IMR-90 (cell line): ENCODE results near the gene DHCR24. TPM values are rescaled to one million over a fixed set of nuclear protein-coding genes. Genes with fewer than 3 reads are reported as not detected.

Experiments
- ATAC-seq: fragments of 200-7000 bp; cut with Tn5 transposase; 2 replicates; pipeline ENCODE4 v1.9.1; 2020; ENCODE audit warnings: low read depth, mild to moderate bottlenecking, moderate library complexity
- BruUV-seq: library from RNA; stranded (reverse); fragments of 400-500 nt; replicated peaks from 2 replicates; lab custom pipeline; 2021; lab: Mats Ljungman, UMichigan
- CTCF ChIA-PET: fragments of 300-600 bp; formaldehyde crosslinking; extraction: SDS; loops from one replicate; lab custom pipeline; 2021; ENCODE audit warnings: antibody characterized with exemption; lab: Yijun Ruan, JAX
- POLR2A ChIA-PET: fragments of 300-600 bp; sonication (Branson Sonifier 250); formaldehyde crosslinking; loops from one replicate; lab custom pipeline; 2022; ENCODE audit warnings: antibody characterized with exemption; ENCODE audit not compliant: unreplicated experiment; lab: Charles Lee
- DNase-seq: peaks from one replicate; pipeline ENCODE4 v3.0.0; 2013
- H2AFZ ChIP-seq: replicated peaks from 2 replicates; pipeline ENCODE3; 2013; ENCODE audit warnings: low read length, mild to moderate bottlenecking; ENCODE audit not compliant: poor library complexity
- H2AK5ac ChIP-seq: 2 replicates; pipeline ENCODE4 v1.6.1; 2013; ENCODE audit warnings: low read depth, low read length, inconsistent platforms
- H2AK9ac ChIP-seq: replicated peaks from 2 replicates; pipeline ENCODE3; 2013; ENCODE audit warnings: mild to moderate bottlenecking, low read depth, low read length, moderate library complexity; ENCODE audit not compliant: poor library complexity
- H2BK120ac ChIP-seq: 2 replicates; pipeline ENCODE4 v1.6.1; 2013; ENCODE audit warnings: low read depth, low read length, inconsistent platforms
- H2BK15ac ChIP-seq: 3 replicates; pipeline ENCODE4 v1.6.1; 2013; ENCODE audit warnings: low read depth, low read length, inconsistent platforms
- H2BK20ac ChIP-seq: 2 replicates; pipeline ENCODE4 v1.6.1; 2013; ENCODE audit warnings: low read depth, mild to moderate bottlenecking, inconsistent platforms, low read length, moderate library complexity
- H2BK5ac ChIP-seq: 2 replicates; pipeline ENCODE4 v1.6.1; 2013; ENCODE audit warnings: mild to moderate bottlenecking, low read depth, low read length, inconsistent platforms; ENCODE audit not compliant: poor library complexity, severe bottlenecking
- H3K14ac ChIP-seq: replicated peaks from 2 replicates; pipeline ENCODE4 v1.6.1; 2013; ENCODE audit warnings: low read depth, low read length, inconsistent platforms
- H3K18ac ChIP-seq: 2 replicates; pipeline ENCODE4 v1.6.1; 2013; ENCODE audit warnings: low read depth, low read length, control low read depth
- H3K23ac ChIP-seq: 2 replicates; pipeline ENCODE4 v1.6.1; 2013; ENCODE audit warnings: low read depth, low read length, inconsistent platforms
- H3K27ac ChIP-seq: 2 replicates; pipeline ENCODE4 v1.5.1; 2013; ENCODE audit warnings: mild to moderate bottlenecking, control low read depth, low read length; ENCODE audit not compliant: insufficient read depth
- H3K27me3 ChIP-seq: 2 replicates; pipeline ENCODE4 v1.6.1; 2013; ENCODE audit warnings: low read length; ENCODE audit not compliant: control insufficient read depth, insufficient read depth
- H3K36me3 ChIP-seq: 2 replicates; pipeline ENCODE4 v1.6.1; 2013; ENCODE audit warnings: low read length, mixed read lengths; ENCODE audit not compliant: control insufficient read depth, insufficient read depth
- H3K4ac ChIP-seq: 2 replicates; pipeline ENCODE4 v1.6.1; 2013; ENCODE audit warnings: low read depth, low read length, inconsistent platforms
- H3K4me1 ChIP-seq: 2 replicates; pipeline ENCODE4 v1.6.1; 2013; ENCODE audit warnings: low read length, mixed read lengths; ENCODE audit not compliant: control insufficient read depth, insufficient read depth
- H3K4me2 ChIP-seq: 2 replicates; pipeline ENCODE4 v1.6.1; 2013; ENCODE audit warnings: low read depth, mild to moderate bottlenecking, control low read depth, low read length, moderate library complexity
- H3K4me3 ChIP-seq: 2 replicates; pipeline ENCODE4 v1.5.1; 2013; ENCODE audit warnings: low read depth, mild to moderate bottlenecking, control low read depth, low read length, moderate library complexity; ENCODE audit not compliant: insufficient read depth
- H3K56ac ChIP-seq: 2 replicates; pipeline ENCODE4 v1.6.1; 2013; ENCODE audit warnings: low read length, inconsistent platforms; ENCODE audit not compliant: insufficient read depth; ENCODE audit errors: extremely low read depth
- H3K79me1 ChIP-seq, 2 experiments: 2 replicates each; pipeline ENCODE4 v1.6.1; 2013; ENCODE audit warnings: low read length in 2 of 2, inconsistent platforms in 1 of 2, low read depth in 1 of 2
- H3K9ac ChIP-seq: 2 replicates; pipeline ENCODE4 v1.6.1; 2013; ENCODE audit warnings: low read depth, low read length, control low read depth
- H3K9me1 ChIP-seq: 2 replicates; pipeline ENCODE4 v1.6.1; 2013; ENCODE audit warnings: low read length, inconsistent platforms; ENCODE audit not compliant: insufficient read depth
- H3K9me3 ChIP-seq: 2 replicates; pipeline ENCODE4 v1.6.1; 2013; ENCODE audit warnings: low read length; ENCODE audit not compliant: control insufficient read depth, insufficient read depth
- H4K20me1 ChIP-seq: 2 replicates; pipeline ENCODE4 v1.6.1; 2013; ENCODE audit warnings: low read length, inconsistent platforms; ENCODE audit not compliant: insufficient read depth
- H4K5ac ChIP-seq: 2 replicates; pipeline ENCODE4 v1.6.1; 2013; ENCODE audit warnings: mild to moderate bottlenecking, low read depth, low read length, control low read depth
- H4K8ac ChIP-seq, 2 experiments: 2 replicates each; pipeline ENCODE4 v1.6.1; 2013; ENCODE audit warnings: low read depth in 2 of 2, low read length in 2 of 2, control low read depth in 1 of 2, inconsistent platforms in 1 of 2
- H4K91ac ChIP-seq: 2 replicates; pipeline ENCODE4 v1.6.1; 2013; ENCODE audit warnings: low read depth, low read length, inconsistent platforms; ENCODE audit not compliant: insufficient read depth
- BHLHE40 ChIP-seq: fragments of 150-350 bp; IDR thresholded peaks from 2 replicates; pipeline ENCODE4 v1.6.1; 2016; ENCODE audit warnings: mild to moderate bottlenecking, low read depth, low read length
- CEBPB ChIP-seq: IDR thresholded peaks from 2 replicates; pipeline ENCODE4 v1.6.1; 2012; ENCODE audit warnings: low read depth, low read length, improper control_type of control experiment
- FOS ChIP-seq: fragments of 150-350 bp; IDR thresholded peaks from 2 replicates; pipeline ENCODE4 v1.6.1; 2016; ENCODE audit warnings: low read depth, low read length
- MAFK ChIP-seq: IDR thresholded peaks from 2 replicates; pipeline ENCODE4 v1.6.1; 2012; ENCODE audit warnings: low read depth, low read length, improper control_type of control experiment
- MAZ ChIP-seq: IDR thresholded peaks from 2 replicates; pipeline ENCODE4 v1.6.1; 2012; ENCODE audit warnings: low read depth, mild to moderate bottlenecking, low read length, improper control_type of control experiment, moderate library complexity, borderline replicate concordance
- MXI1 ChIP-seq: IDR thresholded peaks from 2 replicates; pipeline ENCODE4 v1.6.1; 2012; ENCODE audit warnings: low read depth, mild to moderate bottlenecking, low read length, moderate library complexity, borderline replicate concordance
- NFE2L2 ChIP-seq: fragments of 150-350 bp; IDR thresholded peaks from 2 replicates; pipeline ENCODE4 v1.6.1; 2016; ENCODE audit warnings: low read depth, mild to moderate bottlenecking, low read length
- RAD21 ChIP-seq: IDR thresholded peaks from 2 replicates; pipeline ENCODE4 v1.6.1; 2012; ENCODE audit warnings: low read length, improper control_type of control experiment
- RCOR1 ChIP-seq: IDR thresholded peaks from 2 replicates; pipeline ENCODE4 v1.6.1; 2012; ENCODE audit warnings: mild to moderate bottlenecking, low read length, improper control_type of control experiment; ENCODE audit not compliant: insufficient replicate concordance
- RFX5 ChIP-seq: IDR thresholded peaks from 2 replicates; pipeline ENCODE4 v1.8.0; 2012; ENCODE audit warnings: low read depth, mild to moderate bottlenecking, low read length, moderate library complexity
- SMC3 ChIP-seq: fragments of 150-350 bp; IDR thresholded peaks from 2 replicates; pipeline ENCODE4 v1.6.1; 2016; ENCODE audit warnings: low read depth, mild to moderate bottlenecking, antibody characterized with exemption, low read length, moderate library complexity
- WGBS, 2 experiments: methylation state at CpG; one replicate each; pipeline versions ENCODE4 v1.1.5 to v1.1.7; 2013; ENCODE audit warnings: missing lambda C conversion rate in 2 of 2; ENCODE audit not compliant: insufficient read length in 1 of 2; ENCODE audit errors: extremely low coverage in 2 of 2; 5-methylcytosine and 5-hydroxymethylcytosine counted together
- dilution Hi-C: fragments of 300-500 bp; cut with HindIII; formaldehyde crosslinking; loops from one replicate; pipeline ENCODE4 v1.14.3; 2018; ENCODE audit warnings: low sequenced_read_pairs; ENCODE audit not compliant: unreplicated experiment
- in situ Hi-C: fragments of 300-500 bp; cut with MboI; formaldehyde crosslinking; loops from 3 replicates; pipeline ENCODE4 v1.14.3; 2019; ENCODE audit warnings: low sequenced_read_pairs, inconsistent platforms, mixed read lengths
- intact Hi-C: fragments of 100-400 bp; cut with micrococcal nuclease; formaldehyde crosslinking; loops from 2 replicates; pipeline ENCODE4 v1.10.0; 2022
- polyA plus RNA-seq, 3 experiments: library from polyadenylated mRNA; depleted of rRNA; stranded (reverse); fragments of >200 nt; gene quantifications; 2 replicates each; pipeline ENCODE4 v1.2.3, GENCODE V29; 2012; ENCODE audit warnings: low replicate concordance in 1 of 3
- total RNA-seq: library from RNA; depleted of rRNA; stranded (reverse); fragments of >200 nt; gene quantifications from 2 replicates; pipeline ENCODE4 v1.2.3, GENCODE V29; 2012
- TF ChIP-seq, protein P1 (sequence below): fragments of 150-350 bp; IDR thresholded peaks from 2 replicates; pipeline ENCODE4 v1.6.1; 2017; ENCODE audit warnings: mild to moderate bottlenecking, antibody characterized with exemption, low read length, low read depth
- TF ChIP-seq, protein P2 (sequence below): conservative IDR thresholded peaks from 2 replicates; pipeline ENCODE4 v1.5.1; 2012; ENCODE audit warnings: mild to moderate bottlenecking, low read depth, low read length, improper control_type of control experiment

The DHCR24 gene
- total and polyA plus RNA-seq, 2 of the 4 experiments (the other 2 are of a cell fraction) = 130 to 194 TPM

DNA sequence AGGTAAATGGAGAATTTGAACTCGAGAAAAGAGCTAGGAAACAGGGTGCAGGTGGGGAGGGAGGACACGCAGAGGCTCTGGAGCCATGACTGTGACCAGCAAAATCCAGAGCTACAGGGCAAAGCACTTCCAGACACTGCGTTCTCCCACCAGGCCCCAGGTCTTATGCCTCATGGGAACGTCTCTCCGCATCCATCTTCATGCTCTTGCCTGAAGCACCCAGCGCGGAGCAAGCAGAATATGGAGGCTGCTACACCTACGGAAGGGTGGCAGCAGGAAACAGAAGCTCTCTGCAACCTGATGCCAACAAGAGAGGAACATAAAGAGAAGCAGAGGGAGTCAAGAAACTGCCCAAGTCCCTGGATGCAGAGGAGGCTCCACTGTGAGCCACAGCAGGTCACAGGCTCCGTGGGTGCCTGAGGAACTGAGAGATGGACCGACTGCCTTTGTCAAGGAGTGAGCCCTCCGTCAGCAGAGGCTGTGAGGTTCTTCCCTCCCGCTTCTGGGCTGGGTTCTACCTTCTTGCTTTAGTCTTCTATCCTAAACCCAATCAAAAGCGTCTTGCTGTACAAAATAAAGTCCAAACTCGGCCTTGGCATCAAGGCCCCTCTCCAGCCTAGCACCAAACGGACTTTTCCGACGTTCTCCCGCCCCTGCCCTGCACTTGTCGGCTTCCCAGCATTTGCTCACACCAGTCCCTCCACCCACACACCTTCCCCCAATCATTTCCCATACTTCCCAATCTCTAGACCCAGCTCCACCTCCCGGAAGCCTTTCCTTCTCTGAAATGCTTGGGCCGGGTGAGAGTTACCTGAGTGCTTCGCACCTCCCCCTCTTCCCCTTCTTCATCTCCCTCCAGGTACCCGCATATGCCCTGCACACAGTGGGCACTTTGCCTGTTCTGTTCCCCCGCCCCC lies 930 bp downstream of the DHCR24 start (continued):
- TF ChIP-seq CEBPB = no peak
- no peak for TF ChIP-seq MXI1
- no peak for TF ChIP-seq RAD21

DNA sequence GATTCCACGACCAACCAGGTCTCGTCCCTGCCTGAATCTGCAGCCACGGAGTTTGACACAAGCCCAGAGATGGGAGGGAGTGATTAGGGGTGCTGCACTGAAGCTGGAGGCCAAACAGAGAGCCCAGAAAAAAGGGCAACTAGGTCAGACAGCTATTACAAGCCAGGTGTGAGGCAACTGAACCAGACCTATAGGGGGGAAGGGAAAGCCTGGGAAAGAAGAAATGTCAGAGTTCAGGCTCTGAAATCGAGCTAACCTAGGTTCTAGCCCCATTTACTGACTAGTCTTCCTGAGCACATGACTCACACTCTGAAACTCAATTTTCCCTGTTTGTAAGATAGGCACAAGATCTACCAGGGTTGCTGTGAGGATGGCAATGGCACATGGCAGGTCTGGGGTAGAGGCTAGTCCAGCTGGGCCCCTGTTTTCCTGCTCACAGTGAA lies 1.7 kb downstream of the DHCR24 start:
- DNase-seq (no peak), ATAC-seq (no peak)
- H2AFZ ChIP-seq = no peak overlapping the region
- H4K8ac ChIP-seq = no peak overlapping the region
- POLR2A ChIA-PET = interaction anchor here (0.9 kb wide), 1 partner anchor 9 kb away, joined by 3 read pairs; no protein-coding TSS in a partner anchor
- no peak overlapping the region for H2BK20ac ChIP-seq
- H3K9me3 ChIP-seq = no peaks in the 10 kb centered on the region
- no peak overlapping the region for H3K27ac ChIP-seq
- H3K56ac ChIP-seq = no peak overlapping the region
- no peak overlapping the region for H2BK120ac ChIP-seq
- no peaks in the 10 kb centered on the region; the same call in 1 of the 2 replicates for H4K20me1 ChIP-seq
- H3K23ac ChIP-seq = no peak overlapping the region
- H3K4me2 ChIP-seq = no peak overlapping the region
- peak overlapping the region; percentile 83; the same call in 1 of the 2 replicates for H2AK5ac ChIP-seq
- intact Hi-C loops = no loop called here
- peaks cover 18% of the 10 kb centered on the region for H3K4me1 ChIP-seq
- no peak overlapping the region for H2AK9ac ChIP-seq
- no peak overlapping the region; the same call in 2 of the 3 replicates for H2BK15ac ChIP-seq
- H3K79me1 ChIP-seq = peaks cover 17 to 32% of the 10 kb centered on the region in 2 experiments
- H4K91ac ChIP-seq = no peak overlapping the region
- in situ Hi-C loops = no loop called here
- no peak overlapping the region for H4K5ac ChIP-seq
- H3K18ac ChIP-seq = no peak overlapping the region
- WGBS, 2 experiments = 89% methylated on average over 3 of the region's 4 CpGs; no CpG with 5 or more reads in 1 of the 2 experiments
- BruUV-seq = no TSS peak
- dilution Hi-C loops = no loop called here
- no peak overlapping the region for H2BK5ac ChIP-seq
- H3K9me1 ChIP-seq = 0 out of 2 replicates have a peak, but pooled peaks cover 5% of the 10 kb centered on the region
- peaks cover 1% of the 10 kb centered on the region; the same call in 1 of the 2 replicates for H3K36me3 ChIP-seq
- no peaks in the 10 kb centered on the region for H3K27me3 ChIP-seq
- H3K4me3 ChIP-seq = no peak overlapping the region
- H3K14ac ChIP-seq = no peak overlapping the region
- H3K4ac ChIP-seq = no peak overlapping the region
- H3K9ac ChIP-seq = no peak overlapping the region
- CTCF ChIA-PET = interaction anchor here (1.3 kb wide), 1 partner anchor 137 kb away, joined by 3 read pairs; no protein-coding TSS in a partner anchor
- TF ChIP-seq FOS = no peak
- TF ChIP-seq, protein P1, sequence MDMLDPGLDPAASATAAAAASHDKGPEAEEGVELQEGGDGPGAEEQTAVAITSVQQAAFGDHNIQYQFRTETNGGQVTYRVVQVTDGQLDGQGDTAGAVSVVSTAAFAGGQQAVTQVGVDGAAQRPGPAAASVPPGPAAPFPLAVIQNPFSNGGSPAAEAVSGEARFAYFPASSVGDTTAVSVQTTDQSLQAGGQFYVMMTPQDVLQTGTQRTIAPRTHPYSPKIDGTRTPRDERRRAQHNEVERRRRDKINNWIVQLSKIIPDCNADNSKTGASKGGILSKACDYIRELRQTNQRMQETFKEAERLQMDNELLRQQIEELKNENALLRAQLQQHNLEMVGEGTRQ = no peak
- TF ChIP-seq NFE2L2 = no peak
- TF ChIP-seq CEBPB = no peak
- no peak for TF ChIP-seq SMC3
- TF ChIP-seq BHLHE40 = no peak
- TF ChIP-seq MAZ = no peak
- no peak for TF ChIP-seq MAFK
- TF ChIP-seq, protein P2, sequence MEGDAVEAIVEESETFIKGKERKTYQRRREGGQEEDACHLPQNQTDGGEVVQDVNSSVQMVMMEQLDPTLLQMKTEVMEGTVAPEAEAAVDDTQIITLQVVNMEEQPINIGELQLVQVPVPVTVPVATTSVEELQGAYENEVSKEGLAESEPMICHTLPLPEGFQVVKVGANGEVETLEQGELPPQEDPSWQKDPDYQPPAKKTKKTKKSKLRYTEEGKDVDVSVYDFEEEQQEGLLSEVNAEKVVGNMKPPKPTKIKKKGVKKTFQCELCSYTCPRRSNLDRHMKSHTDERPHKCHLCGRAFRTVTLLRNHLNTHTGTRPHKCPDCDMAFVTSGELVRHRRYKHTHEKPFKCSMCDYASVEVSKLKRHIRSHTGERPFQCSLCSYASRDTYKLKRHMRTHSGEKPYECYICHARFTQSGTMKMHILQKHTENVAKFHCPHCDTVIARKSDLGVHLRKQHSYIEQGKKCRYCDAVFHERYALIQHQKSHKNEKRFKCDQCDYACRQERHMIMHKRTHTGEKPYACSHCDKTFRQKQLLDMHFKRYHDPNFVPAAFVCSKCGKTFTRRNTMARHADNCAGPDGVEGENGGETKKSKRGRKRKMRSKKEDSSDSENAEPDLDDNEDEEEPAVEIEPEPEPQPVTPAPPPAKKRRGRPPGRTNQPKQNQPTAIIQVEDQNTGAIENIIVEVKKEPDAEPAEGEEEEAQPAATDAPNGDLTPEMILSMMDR = no peak
- no peak for TF ChIP-seq RCOR1
- TF ChIP-seq MXI1 = no peak
- no peak for TF ChIP-seq RFX5
